NCI-H1694 treated with DMSO at 0.1 percent for 48 hours (cell line): ENCODE data around the gene GALR3.

Experiments
- DNase-seq: peaks from one replicate; lab custom pipeline; 2025; lab: John Stamatoyannopoulos, UW

GALR3 gene

DNA sequence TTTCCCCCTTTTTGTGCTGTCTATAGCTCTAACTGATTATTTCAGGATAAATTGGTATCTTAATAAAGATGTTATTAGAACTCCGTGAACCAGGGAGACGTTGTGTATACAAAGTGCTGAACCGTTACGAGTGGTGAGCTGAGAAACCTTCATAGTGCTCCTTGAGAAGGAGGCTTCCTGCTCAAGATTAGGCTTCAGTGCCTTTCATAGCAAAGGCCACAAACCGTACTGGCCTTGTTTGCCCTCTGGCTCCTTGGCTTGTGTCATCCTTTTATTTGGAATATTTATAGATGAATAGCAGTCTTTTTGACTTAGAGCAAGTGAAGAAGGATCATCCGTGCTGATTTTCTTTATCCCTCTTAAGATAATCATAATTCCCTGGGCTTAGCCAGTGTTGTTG is 42.3 kb downstream of the GALR3 start:
- no peak for DNase-seq

DNA sequence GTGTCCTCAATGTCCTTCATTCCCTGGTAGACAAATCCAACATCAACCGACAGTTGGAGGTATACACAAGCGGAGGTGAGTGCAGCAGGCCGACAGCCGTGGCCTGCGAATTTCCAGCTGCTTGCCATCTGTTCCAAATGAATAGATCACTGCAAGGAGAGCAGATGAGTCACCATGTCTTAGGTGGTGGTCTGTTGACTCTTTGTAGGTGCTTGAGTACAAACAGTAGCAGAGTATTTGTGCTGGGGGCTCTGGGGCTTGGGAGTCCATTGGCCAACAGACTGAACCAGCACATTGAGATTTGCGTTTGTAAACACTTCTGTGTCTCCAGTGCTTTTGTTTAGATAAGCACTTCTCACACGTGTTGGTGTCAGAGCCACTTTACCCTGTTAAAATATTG is 47.1 kb downstream of the GALR3 start:
- DNase-seq: peak; percentile 58
